Measurements from ENCODE around the gene C11orf86. TPM values are rescaled to one million over a fixed set of nuclear protein-coding genes. Genes with fewer than 3 reads are reported as not detected.

C11orf86 gene
- total RNA-seq, 4 donors from 2014 or later, result not detected

- Histone ChIP-seq H3K9me3 (no peaks in the 10 kb centered on the region), H3K4me1 (peaks cover 13 to 20% (median 19%) of the 10 kb centered on the region in 4 donors), H3K27me3 (peaks cover 0 to 40% (median 12%) of the 10 kb centered on the region in 4 donors), H3K36me3 (no peaks in the 10 kb centered on the region), H3K27ac (replicated peaks in 1 of 4) (no peak overlapping the region), H3K4me3 (peak overlapping the region; percentile 47 to 58 (median 50))
- no peak for DNase-seq (ENCODE audit: extremely low spot score)
- no peak for TF ChIP-seq POLR2A (IDR thresholded peaks at IDR 0.05; ENCODE audit: low read depth)
- no peak for TF ChIP-seq EP300 (IDR thresholded peaks at IDR 0.05)
- no peak for TF ChIP-seq POLR2AphosphoS5 (IDR thresholded peaks at IDR 0.05)
- no peak for TF ChIP-seq CTCF (IDR thresholded peaks at IDR 0.05)
- intact Hi-C loops (cut with DNase I), result no loop called here
- 53% methylated on average over 3 of the region's 6 CpGs for whole genome bisulfite sequencing
Measured at GRCh38 chr11:67023957-67024353, 48.9 kb downstream of the C11orf86 start.

- H3K9me3 ChIP-seq, result no peaks in the 10 kb centered on the region
- TF ChIP-seq CTCF (IDR thresholded peaks at IDR 0.05) (no peak), POLR2AphosphoS5 (IDR thresholded peaks at IDR 0.05) (no peak), EP300 (IDR thresholded peaks at IDR 0.05) (no peak), POLR2A (IDR thresholded peaks at IDR 0.05; ENCODE audit: low read depth) (no peak)
- intact Hi-C loops (cut with DNase I), result no loop called here
- H3K4me1 ChIP-seq, result peaks cover 13 to 20% (median 19%) of the 10 kb centered on the region in 4 donors
- H3K36me3 ChIP-seq, result no peaks in the 10 kb centered on the region
- H3K27ac ChIP-seq (replicated peaks in 1 of 4), result no peak overlapping the region
- no peak for DNase-seq (ENCODE audit: extremely low spot score)
- 84% methylated on average over 5 of the region's 5 CpGs for WGBS
- peak overlapping the region in 1 of 4 donors; percentile 52 for H3K4me3 ChIP-seq
- H3K27me3 ChIP-seq, result peaks cover 0 to 40% (median 12%) of the 10 kb centered on the region in 4 donors
Measured at GRCh38 chr11:67024410-67024809, 49.3 kb downstream of the C11orf86 start.

GRCh38 chr11:67024966-67025365, 49.9 kb downstream of the C11orf86 start:
- intact Hi-C loops (cut with DNase I), result no loop called here
- Histone ChIP-seq H3K27me3 (peaks cover 0 to 40% (median 12%) of the 10 kb centered on the region in 4 donors), H3K4me3 (no peak overlapping the region), H3K36me3 (no peaks in the 10 kb centered on the region), H3K27ac (replicated peaks in 1 of 4) (no peak overlapping the region), H3K9me3 (no peaks in the 10 kb centered on the region), H3K4me1 (peaks cover 13 to 20% (median 19%) of the 10 kb centered on the region in 4 donors)
- TF ChIP-seq CTCF (IDR thresholded peaks at IDR 0.05) (no peak), POLR2AphosphoS5 (IDR thresholded peaks at IDR 0.05) (no peak), EP300 (IDR thresholded peaks at IDR 0.05) (no peak), POLR2A (IDR thresholded peaks at IDR 0.05; ENCODE audit: low read depth) (no peak)
- 100% methylated on average over 1 of the region's 1 CpG for WGBS
- no peak for DNase-seq (ENCODE audit: extremely low spot score)

GRCh38 chr11:67025750-67026149, 50.6 kb downstream of the C11orf86 start:
- 89% methylated on average over 8 of the region's 8 CpGs for WGBS
- TF ChIP-seq POLR2AphosphoS5 (IDR thresholded peaks at IDR 0.05), result no peak
- TF ChIP-seq EP300 (IDR thresholded peaks at IDR 0.05), result no peak
- TF ChIP-seq POLR2A (IDR thresholded peaks at IDR 0.05; ENCODE audit: low read depth), result no peak
- no peak for TF ChIP-seq CTCF (IDR thresholded peaks at IDR 0.05)
- no peak for DNase-seq (ENCODE audit: extremely low spot score)
- intact Hi-C loops (cut with DNase I), result no loop called here
- Histone ChIP-seq H3K4me3 (no peak overlapping the region), H3K4me1 (peaks cover 13 to 20% (median 19%) of the 10 kb centered on the region in 4 donors), H3K36me3 (no peaks in the 10 kb centered on the region), H3K9me3 (no peaks in the 10 kb centered on the region), H3K27ac (replicated peaks in 1 of 4) (no peak overlapping the region), H3K27me3 (peaks cover 0 to 40% (median 12%) of the 10 kb centered on the region in 4 donors)

Small RNA genes lying within 50 kb of the gene (small RNA-seq; reads per million reads assigned to genes)
- gene MIR3163, result 0 to 0.17 (median 0) reads per million in 3 donors

Other genes with a start within 250 kb of the C11orf86 start
- 10 to 100 TPM in 2 of 4 donors, 1 to 10 TPM in 2; 3.3 to 12.5 (median 10.0) TPM for gene SPTBN2, start 246.1 kb upstream of the C11orf86 start, total RNA-seq
- gene RCE1, start 131.9 kb upstream of the C11orf86 start, total RNA-seq, result 10 to 100 TPM in 3 of 4 donors, 1 to 10 TPM in 1; 8.7 to 18.2 (median 13.0) TPM
- gene LRFN4, start 118.2 kb upstream of the C11orf86 start, total RNA-seq, result 10 to 100 TPM in 2 of 4 donors, 1 to 10 TPM in 2; 8.7 to 21.9 (median 13.1) TPM
- 1 to 10 TPM; 2.1 to 5.5 (median 5.1) TPM for gene PC, start 16.9 kb upstream of the C11orf86 start, total RNA-seq
- under 1 TPM in 1 of 4 donors, not detected in 3; 0.13 TPM for gene SYT12, start 47.8 kb downstream of the C11orf86 start, total RNA-seq
- 10 to 100 TPM; 14.4 to 34.7 (median 20.4) TPM for gene RHOD, start 81.5 kb downstream of the C11orf86 start, total RNA-seq
- gene KDM2A, start 144.0 kb downstream of the C11orf86 start, total RNA-seq, result 10 to 100 TPM; 44.9 to 69.5 (median 51.4) TPM